HFFc6 (cell line): ENCODE results near the gene RRP1B. TPM values are rescaled to one million over a fixed set of nuclear protein-coding genes. Genes with fewer than 3 reads are reported as not detected.

Experiments
- DNase-seq: peaks from one replicate; pipeline ENCODE4 v3.0.0-alpha.2; 2018
- H3K27ac Mint-ChIP-seq: 2 replicates; pipeline ENCODE4 v1.8.0; 2020; ENCODE audit warnings: mild to moderate bottlenecking, mixed read lengths
- H3K27me3 Mint-ChIP-seq: 2 replicates; pipeline ENCODE4 v1.8.0; 2021; ENCODE audit warnings: mild to moderate bottlenecking, moderate library complexity, mixed read lengths; ENCODE audit not compliant: insufficient read depth
- H3K36me3 Mint-ChIP-seq: 2 replicates; pipeline ENCODE4 v1.8.0; 2021; ENCODE audit warnings: low read depth, mixed read lengths
- H3K4me1 Mint-ChIP-seq: 2 replicates; pipeline ENCODE4 v1.8.0; 2020; ENCODE audit warnings: low read depth, mixed read lengths
- H3K4me3 Mint-ChIP-seq: 2 replicates; pipeline ENCODE4 v1.8.0; 2020; ENCODE audit warnings: mild to moderate bottlenecking, moderate library complexity, mixed read lengths
- H3K9me3 Mint-ChIP-seq: 2 replicates; pipeline ENCODE4 v1.8.0; 2020; ENCODE audit warnings: mild to moderate bottlenecking, mixed read lengths
- CTCF ChIP-seq: fragments of 200-600 bp; sonication (generic); IDR thresholded peaks from 2 replicates; pipeline ENCODE4 v1.5.0; 2021; ENCODE audit warnings: antibody characterized with exemption, mild to moderate bottlenecking
- total RNA-seq, 6 experiments: library from RNA; stranded (reverse); fragmentation: NEBNext Ultra II Directional; extraction: Animal tissue kit (Norgen Biotek cat#: 25700); gene quantifications; 2 replicates in 1 of 6; 3 replicates in 5 of 6; pipeline ENCODE4 v1.2.3, GENCODE V29; 2021

RRP1B gene
- total RNA-seq, 6 experiments from 2014 or later = 26.9 to 34.4 (median 27.6) TPM

DNA sequence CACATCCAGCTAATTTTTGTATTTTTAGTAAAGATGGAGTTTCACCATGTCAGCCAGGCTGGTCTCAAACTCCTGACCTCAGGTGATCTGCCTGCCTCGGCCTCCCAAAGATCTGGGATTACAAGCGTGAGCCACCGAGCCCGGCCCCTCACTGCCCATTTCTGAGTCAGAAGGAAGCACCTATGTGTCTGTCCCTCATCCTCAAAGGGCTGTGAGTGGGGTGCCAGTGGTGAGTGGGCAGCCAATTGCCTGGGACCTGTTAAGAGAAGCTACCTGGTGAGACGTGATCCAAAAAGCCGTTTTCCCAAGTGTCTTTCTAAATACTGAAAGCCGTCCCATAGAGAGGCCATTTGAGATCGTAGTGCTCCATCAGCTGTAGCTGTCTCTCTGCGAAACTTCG lies 32.4 kb downstream of the RRP1B start:
- Mint-ChIP-seq H3K27ac (no peak overlapping the region), H3K9me3 (no peaks in the 10 kb centered on the region), H3K4me1 (no peaks in the 10 kb centered on the region), H3K36me3 (peaks cover 31% of the 10 kb centered on the region), H3K27me3 (peaks cover 2% of the 10 kb centered on the region; the same call in 1 of the 2 replicates), H3K4me3 (no peak overlapping the region)
- no peak for TF ChIP-seq CTCF
- DNase-seq = no peak

DNA sequence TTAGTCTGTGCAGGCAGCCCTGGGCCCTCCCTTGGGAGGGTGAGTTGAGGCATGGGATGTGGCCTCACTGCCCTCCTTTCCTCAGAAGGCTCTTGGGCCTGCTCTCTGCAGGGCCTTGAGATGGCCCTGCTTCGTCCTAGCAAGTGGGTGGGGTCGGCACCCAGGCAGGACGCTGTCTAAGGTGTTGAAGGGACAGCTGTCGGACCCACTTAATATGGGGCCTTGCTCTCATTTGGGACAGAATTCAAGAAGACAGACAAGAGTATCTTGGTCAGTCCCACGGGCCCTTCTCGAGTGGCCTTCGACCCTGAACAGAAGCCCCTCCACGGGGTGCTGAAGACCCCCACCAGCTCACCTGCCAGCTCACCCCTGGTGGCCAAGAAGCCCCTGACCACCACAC lies 33.6 kb downstream of the RRP1B start:
- DNase-seq = no peak
- Mint-ChIP-seq H3K4me3 (no peak overlapping the region), H3K9me3 (no peaks in the 10 kb centered on the region), H3K27me3 (peaks cover 2% of the 10 kb centered on the region), H3K4me1 (no peaks in the 10 kb centered on the region), H3K36me3 (peaks cover 29% of the 10 kb centered on the region), H3K27ac (no peak overlapping the region)
- no peak for TF ChIP-seq CTCF

DNA sequence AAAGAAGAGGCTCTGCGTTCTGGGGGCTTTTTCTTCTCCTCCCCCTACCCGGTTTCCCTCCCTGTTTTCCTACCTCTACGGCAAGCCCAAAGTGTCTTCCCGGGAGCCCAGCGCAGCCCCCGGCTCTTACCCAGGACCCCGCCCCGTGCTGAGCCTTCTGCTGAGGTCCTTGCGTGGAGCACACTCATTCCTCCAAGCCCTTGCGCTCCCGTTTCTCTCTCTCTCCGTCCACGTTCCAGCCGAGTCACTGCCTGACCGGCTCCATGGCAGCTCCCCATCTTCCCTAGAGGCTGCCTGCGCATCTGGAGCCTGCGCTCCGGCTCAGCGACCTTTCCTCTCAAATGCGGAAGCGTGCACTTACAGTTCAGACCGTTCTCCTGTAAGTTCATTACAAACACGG lies 34.6 kb downstream of the RRP1B start:
- peaks cover 30% of the 10 kb centered on the region for H3K36me3 Mint-ChIP-seq
- no peak overlapping the region for H3K27ac Mint-ChIP-seq
- DNase-seq = no peak

GRCh38 chr21:43694437-43695079 lies 35.2 kb downstream of the RRP1B start:
- peaks cover 30% of the 10 kb centered on the region for H3K36me3 Mint-ChIP-seq
- no peak for DNase-seq

More for the DNA sequence above, 34.6 kb downstream of the RRP1B start:
- no peaks in the 10 kb centered on the region for H3K9me3 Mint-ChIP-seq
- H3K4me1 Mint-ChIP-seq = no peaks in the 10 kb centered on the region
- no peak for TF ChIP-seq CTCF
- H3K27me3 Mint-ChIP-seq = peaks cover 2% of the 10 kb centered on the region
- no peak overlapping the region for H3K4me3 Mint-ChIP-seq

DNA sequence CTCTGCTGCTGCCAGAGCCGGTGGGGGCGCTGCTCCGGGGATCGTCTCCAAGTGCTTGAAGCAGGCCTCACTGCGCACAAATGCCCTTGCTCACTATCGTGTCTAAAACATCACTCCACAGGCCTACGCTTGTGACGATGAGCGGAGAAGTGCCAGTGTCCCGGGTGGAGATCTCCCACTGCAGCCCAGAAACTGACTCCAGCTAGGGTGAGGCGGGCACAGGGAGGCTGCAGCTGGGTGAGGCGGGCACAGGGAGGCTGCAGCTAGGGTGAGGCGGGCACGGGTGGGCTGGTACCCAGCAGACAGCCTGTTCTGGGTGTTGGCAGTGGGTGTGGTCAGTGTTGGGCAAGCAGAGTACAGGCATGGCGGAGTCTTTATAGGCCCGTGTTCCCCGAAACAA lies 36.9 kb downstream of the RRP1B start:
- Mint-ChIP-seq H3K4me3 (no peak overlapping the region), H3K27ac (no peak overlapping the region), H3K36me3 (peaks cover 30% of the 10 kb centered on the region), H3K4me1 (no peaks in the 10 kb centered on the region), H3K27me3 (no peaks in the 10 kb centered on the region; the same call in 1 of the 2 replicates), H3K9me3 (no peaks in the 10 kb centered on the region)
- TF ChIP-seq CTCF = no peak
- no peak for DNase-seq

More at GRCh38 chr21:43694437-43695079, 35.2 kb downstream of the RRP1B start:
- H3K27me3 Mint-ChIP-seq = peaks cover 2% of the 10 kb centered on the region
- no peaks in the 10 kb centered on the region for H3K9me3 Mint-ChIP-seq
- TF ChIP-seq CTCF = no peak
- H3K4me3 Mint-ChIP-seq = no peak overlapping the region
- H3K27ac Mint-ChIP-seq = no peak overlapping the region
- no peaks in the 10 kb centered on the region for H3K4me1 Mint-ChIP-seq
